ENCODE data around the gene MROH2B.

Gene MROH2B

GRCh38 chr5:41071242-41071641 lies at the start of gene MROH2B:
TSS of gene MROH2B (minus strand) at chr5:41071342. CDS start at chr5:41070852, 490 bp downstream.
- TF ChIP-seq CTCF (conservative IDR thresholded peaks at IDR 0.05): no peak
- no peak within 1 kb of the TSS for H3K27ac ChIP-seq

- no peak overlapping the region for H3K27ac ChIP-seq
- TF ChIP-seq CTCF (conservative IDR thresholded peaks at IDR 0.05): no peak
These were observed 49.5 kb upstream of the MROH2B start for GRCh38 chr5:41120600-41120999.

GRCh38 chr5:41118177-41118576 lies 47.0 kb upstream of the MROH2B start:
- H3K27ac ChIP-seq: no peak overlapping the region
- no peak for TF ChIP-seq CTCF (conservative IDR thresholded peaks at IDR 0.05)

GRCh38 chr5:41115281-41115680 lies 44.1 kb upstream of the MROH2B start:
- no peak overlapping the region for H3K27ac ChIP-seq
- TF ChIP-seq CTCF (conservative IDR thresholded peaks at IDR 0.05): no peak

GRCh38 chr5:41112486-41113455 lies 41.6 kb upstream of the MROH2B start:
- no peak overlapping the region for H3K27ac ChIP-seq
- TF ChIP-seq CTCF (conservative IDR thresholded peaks at IDR 0.05): no peak

GRCh38 chr5:41109186-41109585 lies 38.0 kb upstream of the MROH2B start:
- no peak overlapping the region for H3K27ac ChIP-seq
- TF ChIP-seq CTCF (conservative IDR thresholded peaks at IDR 0.05): no peak

GRCh38 chr5:41102341-41102740 lies 31.2 kb upstream of the MROH2B start:
- no peak overlapping the region for H3K27ac ChIP-seq
- TF ChIP-seq CTCF (conservative IDR thresholded peaks at IDR 0.05): no peak
